Activated CD4-positive, alpha-beta T cell treated with anti-CD3 and anti-CD28 coated beads for 36 hours (primary cell): ENCODE measurements around the gene SNURF. TPM values are rescaled to one million over a fixed set of nuclear protein-coding genes. Genes with fewer than 3 reads are reported as not detected.
A peak's percentile ranks its signal among the peaks of the same experiment; 100 is the strongest.
"Not testable (repeated sequence)": the region's sequence is repeated elsewhere in the genome, so short reads cannot be mapped to it uniquely, and the experiment has no call there.

Source experiments
- ATAC-seq: fragments of 200-7000 bp; cut with Tn5 transposase; one replicate; pipeline ENCODE4 v1.10.0; 2021; ENCODE audit warnings: mild to moderate bottlenecking, moderate library complexity
- CTCF ChIA-PET: fragments of 350-600 bp; sonication (Branson Sonifier 250); formaldehyde crosslinking; loops from one replicate; lab custom pipeline; 2021; ENCODE audit warnings: antibody characterized with exemption; lab: Charles Lee
- POLR2A ChIA-PET: fragments of 350-600 bp; sonication (Branson Sonifier 250); formaldehyde crosslinking; loops from one replicate; lab custom pipeline; 2021; ENCODE audit warnings: antibody characterized with exemption, inconsistent platforms; lab: Charles Lee
- DNase-seq: peaks from one replicate; pipeline ENCODE4 v3.0.0-alpha.2; 2020
- H3K27ac Mint-ChIP-seq: one replicate; pipeline ENCODE4 v1.8.0; 2021; ENCODE audit warnings: mixed read lengths
- H3K27me3 Mint-ChIP-seq: one replicate; pipeline ENCODE4 v1.8.0; 2021; ENCODE audit warnings: mixed read lengths
- H3K36me3 Mint-ChIP-seq: one replicate; pipeline ENCODE4 v1.8.0; 2021; ENCODE audit warnings: low read depth, mixed read lengths
- H3K4me1 Mint-ChIP-seq: one replicate; pipeline ENCODE4 v1.8.0; 2021; ENCODE audit warnings: mixed read lengths
- H3K4me3 Mint-ChIP-seq: one replicate; pipeline ENCODE4 v1.8.0; 2021; ENCODE audit warnings: mild to moderate bottlenecking, moderate library complexity, mixed read lengths
- H3K9me3 Mint-ChIP-seq: one replicate; pipeline ENCODE4 v1.8.0; 2021; ENCODE audit warnings: low read depth, mixed read lengths
- intact Hi-C, 2 experiments: fragments of 100-400 bp; cut with DNase I in 1 of 2; cut with micrococcal nuclease in 1 of 2; formaldehyde crosslinking; loops; one replicate each; pipeline versions ENCODE4 v1.14.2 to v1.15.1; 2022 to 2024; cut with DNase I, micrococcal nuclease
- total RNA-seq, 2 experiments: library from RNA; stranded (reverse); gene quantifications; one replicate each; pipeline ENCODE4 v1.2.3, GENCODE V29; 2021

Gene SNURF
- 10 to 100 TPM in 1 of 2 experiments, 1 to 10 TPM in 1; 2.5 to 20.4 TPM for total RNA-seq

GRCh38 chr15:24954783-24955530 lies at the start of gene SNURF, which contains the start of gene SNRPN:
Gene SNURF (plus strand): TSS chr15:24954987. CDS start chr15:24955049, 62 bp downstream.
Gene SNRPN (plus strand): TSS chr15:24954987. CDS start chr15:24974454, 19,467 bp downstream.
- Mint-ChIP-seq H3K27ac (peak within 1 kb of the TSS; percentile 94), H3K9me3 (peaks cover 10% of the 10 kb centered on the region), H3K4me3 (peak within 1 kb of the TSS; percentile 91), H3K27me3 (no peaks in the 10 kb centered on the region), H3K4me1 (peaks cover 9% of the 10 kb centered on the region), H3K36me3 (peaks cover 17% of the 10 kb centered on the region)
- POLR2A ChIA-PET: no interaction called here
- peak; percentile 83 for DNase-seq
- CTCF ChIA-PET: no interaction called here
- intact Hi-C loops: loop anchor here in 1 of 2 experiments (5.0 kb wide), 1 partner anchor 1127 kb away; no protein-coding TSS in a partner anchor
- ATAC-seq: peak; percentile 53

- no peak overlapping the region for H3K27ac Mint-ChIP-seq
- no peaks in the 10 kb centered on the region for H3K27me3 Mint-ChIP-seq
- no peaks in the 10 kb centered on the region for H3K36me3 Mint-ChIP-seq
- H3K4me1 Mint-ChIP-seq: peaks cover 3% of the 10 kb centered on the region
- peaks cover 28% of the 10 kb centered on the region for H3K9me3 Mint-ChIP-seq
- POLR2A ChIA-PET: no interaction called here
- CTCF ChIA-PET: no interaction called here
- ATAC-seq (no peak), DNase-seq (peak; percentile 4)
- intact Hi-C loops: no loop called here
- H3K4me3 Mint-ChIP-seq: no peak overlapping the region
These were observed 38.3 kb upstream of the SNURF start for GRCh38 chr15:24916305-24917009.

GRCh38 chr15:24917431-24917830 lies 37.4 kb upstream of the SNURF start:
- DNase-seq (no peak), ATAC-seq (no peak)
- Mint-ChIP-seq H3K36me3 (no peaks in the 10 kb centered on the region), H3K4me1 (peaks cover 3% of the 10 kb centered on the region), H3K27ac (no peak overlapping the region), H3K9me3 (peaks cover 25% of the 10 kb centered on the region), H3K27me3 (no peaks in the 10 kb centered on the region), H3K4me3 (no peak overlapping the region)
- CTCF ChIA-PET: no interaction called here
- POLR2A ChIA-PET: no interaction called here
- intact Hi-C loops: no loop called here

- Mint-ChIP-seq H3K4me3 (no peak overlapping the region), H3K27me3 (no peaks in the 10 kb centered on the region), H3K4me1 (peaks cover 3% of the 10 kb centered on the region), H3K9me3 (peaks cover 20% of the 10 kb centered on the region), H3K36me3 (no peaks in the 10 kb centered on the region), H3K27ac (no peak overlapping the region)
- ChIA-PET CTCF (no interaction called here), POLR2A (no interaction called here)
- DNase-seq: no peak
- no peak for ATAC-seq
- intact Hi-C loops: no loop called here
These were observed 35.3 kb upstream of the SNURF start for GRCh38 chr15:24919446-24919845.

- POLR2A ChIA-PET, H3K27me3 Mint-ChIP-seq, H3K4me1 Mint-ChIP-seq, intact Hi-C loops, CTCF ChIA-PET, ATAC-seq, H3K4me3 Mint-ChIP-seq, H3K36me3 Mint-ChIP-seq, H3K27ac Mint-ChIP-seq, DNase-seq: not testable (repeated sequence)
- H3K9me3 Mint-ChIP-seq: peaks cover 11% of the 10 kb centered on the region
These were observed 32.0 kb upstream of the SNURF start for GRCh38 chr15:24922781-24923180.

GRCh38 chr15:24924153-24924552 lies 30.6 kb upstream of the SNURF start:
- no peak overlapping the region for H3K4me3 Mint-ChIP-seq
- DNase-seq: no peak
- peaks cover under 1% of the 10 kb centered on the region for H3K27me3 Mint-ChIP-seq
- H3K9me3 Mint-ChIP-seq: peaks cover 17% of the 10 kb centered on the region
- H3K27ac Mint-ChIP-seq: no peak overlapping the region
- H3K36me3 Mint-ChIP-seq: no peaks in the 10 kb centered on the region
- CTCF ChIA-PET: no interaction called here
- intact Hi-C loops: no loop called here
- no peaks in the 10 kb centered on the region for H3K4me1 Mint-ChIP-seq
- POLR2A ChIA-PET: no interaction called here
- ATAC-seq: no peak

GRCh38 chr15:24924621-24925020 lies 30.2 kb upstream of the SNURF start:
- Mint-ChIP-seq H3K27me3 (peaks cover 2% of the 10 kb centered on the region), H3K4me3 (no peak overlapping the region), H3K9me3 (peaks cover 18% of the 10 kb centered on the region), H3K27ac (no peak overlapping the region), H3K4me1 (no peaks in the 10 kb centered on the region), H3K36me3 (no peaks in the 10 kb centered on the region)
- POLR2A ChIA-PET: no interaction called here
- ATAC-seq (no peak), DNase-seq (no peak)
- CTCF ChIA-PET: no interaction called here
- intact Hi-C loops: no loop called here

GRCh38 chr15:24931874-24932732 lies 22.7 kb upstream of the SNURF start:
- POLR2A ChIA-PET, intact Hi-C loops, H3K27ac Mint-ChIP-seq, ATAC-seq, DNase-seq, H3K4me3 Mint-ChIP-seq, H3K27me3 Mint-ChIP-seq, CTCF ChIA-PET, H3K36me3 Mint-ChIP-seq, H3K4me1 Mint-ChIP-seq: not testable (repeated sequence)
- peaks cover 23% of the 10 kb centered on the region for H3K9me3 Mint-ChIP-seq

- ChIA-PET CTCF (no interaction called here), POLR2A (no interaction called here)
- Mint-ChIP-seq H3K4me3 (no peak overlapping the region), H3K27ac (no peak overlapping the region), H3K36me3 (peaks cover 2% of the 10 kb centered on the region), H3K4me1 (no peaks in the 10 kb centered on the region), H3K9me3 (peaks cover 19% of the 10 kb centered on the region), H3K27me3 (peaks cover 2% of the 10 kb centered on the region)
- DNase-seq (no peak), ATAC-seq (no peak)
- intact Hi-C loops: no loop called here
These were observed 21.1 kb upstream of the SNURF start for GRCh38 chr15:24933716-24934115.

GRCh38 chr15:24938224-24938623 lies 16.6 kb upstream of the SNURF start:
- H3K27ac Mint-ChIP-seq, ATAC-seq, H3K27me3 Mint-ChIP-seq, H3K36me3 Mint-ChIP-seq, DNase-seq, POLR2A ChIA-PET, H3K4me1 Mint-ChIP-seq, CTCF ChIA-PET, H3K4me3 Mint-ChIP-seq, intact Hi-C loops: not testable (repeated sequence)
- peaks cover 21% of the 10 kb centered on the region for H3K9me3 Mint-ChIP-seq

- no peak overlapping the region for H3K27ac Mint-ChIP-seq
- H3K27me3 Mint-ChIP-seq: no peaks in the 10 kb centered on the region
- no peaks in the 10 kb centered on the region for H3K36me3 Mint-ChIP-seq
- no peaks in the 10 kb centered on the region for H3K4me1 Mint-ChIP-seq
- intact Hi-C loops: no loop called here
- ChIA-PET CTCF (interaction anchor here (1.1 kb wide), 1 partner anchor 13 kb away, joined by 3 read pairs; no protein-coding TSS in a partner anchor), POLR2A (no interaction called here)
- ATAC-seq: no peak
- peaks cover 16% of the 10 kb centered on the region for H3K9me3 Mint-ChIP-seq
- DNase-seq: no peak
- no peak overlapping the region for H3K4me3 Mint-ChIP-seq
These were observed 14.6 kb upstream of the SNURF start for GRCh38 chr15:24940236-24940635.
